CD4-positive, alpha-beta T cell (primary cell): ENCODE measurements around the gene HAPLN1. TPM values are rescaled to one million over a fixed set of nuclear protein-coding genes. Genes with fewer than 3 reads are reported as not detected.
A peak's percentile ranks its signal among the peaks of the same experiment; 100 is the strongest.

Experiments used
- ATAC-seq: fragments of 200-7000 bp; cut with Tn5 transposase; one replicate; pipeline ENCODE4 v1.10.0; 2022; ENCODE audit warnings: mild to moderate bottlenecking; ENCODE audit not compliant: poor library complexity
- CTCF ChIA-PET: fragments of 350-600 bp; sonication (Branson Sonifier 250); formaldehyde crosslinking; loops from one replicate; lab custom pipeline; 2021; ENCODE audit warnings: antibody characterized with exemption, inconsistent platforms; lab: Charles Lee
- POLR2A ChIA-PET: fragments of 350-600 bp; sonication (Branson Sonifier 250); formaldehyde crosslinking; loops from one replicate; lab custom pipeline; 2021; ENCODE audit warnings: antibody characterized with exemption, inconsistent platforms; lab: Charles Lee
- DNase-seq, 14 experiments: peaks; one replicate each; pipeline ENCODE4 v3.0.0-alpha.2; 2013 to 2020; ENCODE audit warnings: mixed read lengths in 2 of 14
- H3K27ac ChIP-seq, 2 donors: one replicate each; pipeline versions ENCODE4 v1.5.1 to v1.7.0; 2013; ENCODE audit warnings: low read length in 2 of 2, low read depth in 1 of 2, mild to moderate bottlenecking in 1 of 2
- H3K27me3 ChIP-seq, 2 experiments: 1 replicate in 1 of 2; 2 replicates in 1 of 2; pipeline versions ENCODE4 v1.6.1 to v1.7.0; 2013; ENCODE audit warnings: low read length in 2 of 2, control low read depth in 1 of 2, mild to moderate bottlenecking in 1 of 2, moderate library complexity in 1 of 2; ENCODE audit not compliant: insufficient read depth in 2 of 2, control insufficient read depth in 1 of 2
- H3K36me3 ChIP-seq: one replicate; pipeline ENCODE4 v1.6.1; 2013; ENCODE audit warnings: low read length, control low read depth; ENCODE audit not compliant: insufficient read depth
- H3K4me1 ChIP-seq: one replicate; pipeline ENCODE4 v1.6.1; 2013; ENCODE audit warnings: low read length, control low read depth; ENCODE audit not compliant: insufficient read depth
- H3K4me3 ChIP-seq: one replicate; pipeline ENCODE4 v1.5.1; 2013; ENCODE audit warnings: mild to moderate bottlenecking, low read length, moderate library complexity
- H3K9me3 ChIP-seq, 2 experiments: 1 replicate in 1 of 2; 2 replicates in 1 of 2; pipeline versions ENCODE4 v1.6.1 to v1.7.0; 2013; ENCODE audit warnings: low read length in 2 of 2, mild to moderate bottlenecking in 2 of 2, control low read depth in 1 of 2, moderate library complexity in 1 of 2; ENCODE audit not compliant: control insufficient read depth in 1 of 2, insufficient read depth in 1 of 2
- H3K27ac Mint-ChIP-seq: one replicate; pipeline ENCODE4 v1.8.0; 2020; ENCODE audit warnings: mixed read lengths
- H3K27me3 Mint-ChIP-seq: one replicate; pipeline ENCODE4 v1.8.0; 2021; ENCODE audit warnings: mixed read lengths
- H3K36me3 Mint-ChIP-seq: one replicate; pipeline ENCODE4 v1.8.0; 2021; ENCODE audit warnings: low read depth, mixed read lengths
- H3K4me1 Mint-ChIP-seq: one replicate; pipeline ENCODE4 v1.8.0; 2021; ENCODE audit warnings: low read depth, mixed read lengths
- H3K4me3 Mint-ChIP-seq: one replicate; pipeline ENCODE4 v1.8.0; 2020; ENCODE audit warnings: mild to moderate bottlenecking, mixed read lengths
- H3K9me3 Mint-ChIP-seq: one replicate; pipeline ENCODE4 v1.8.0; 2020; ENCODE audit warnings: mixed read lengths
- CTCF ChIP-seq: fragments of 200-600 bp; IDR thresholded peaks from one replicate; pipeline ENCODE4 v1.8.0; 2022; ENCODE audit warnings: antibody characterized with exemption, mild to moderate bottlenecking
- intact Hi-C, 2 experiments: fragments of 100-400 bp; cut with DNase I in 1 of 2; cut with micrococcal nuclease in 1 of 2; formaldehyde crosslinking; loops; one replicate each; pipeline versions ENCODE4 v1.15.1 to v1.9.0; 2023 to 2025; cut with DNase I, micrococcal nuclease
- total RNA-seq, 174 experiments: library from RNA in 2 of 174; stranded (reverse) in 2 of 174; gene quantifications; one replicate each; pipeline ENCODE4 v1.2.3 and lab custom pipeline; 2021 to 2026

HAPLN1 gene
- total RNA-seq, 2 experiments from 2014 or later, result not detected

GRCh38 chr5:83715236-83716065 is 5.2 kb downstream of the HAPLN1 start:
- no peaks in the 10 kb centered on the region for H3K9me3 ChIP-seq
- intact Hi-C loops, result loop anchor here in 1 of 2 experiments (10.0 kb wide), 1 partner anchor 1361 kb away; no protein-coding TSS in a partner anchor
- H3K36me3 ChIP-seq, result no peaks in the 10 kb centered on the region
- H3K27me3 ChIP-seq, result peaks cover 0 to 12% of the 10 kb centered on the region in 2 experiments
- ChIA-PET POLR2A (no interaction called here), CTCF (no interaction called here)
- Mint-ChIP-seq H3K4me3 (no peak overlapping the region), H3K9me3 (no peaks in the 10 kb centered on the region), H3K36me3 (no peaks in the 10 kb centered on the region), H3K27me3 (peaks cover 34% of the 10 kb centered on the region), H3K4me1 (no peaks in the 10 kb centered on the region), H3K27ac (no peak overlapping the region)
- no peaks in the 10 kb centered on the region for H3K4me1 ChIP-seq
- DNase-seq (no peak), ATAC-seq (no peak)
- no peak overlapping the region for H3K27ac ChIP-seq
- TF ChIP-seq CTCF, result no peak
- no peak overlapping the region for H3K4me3 ChIP-seq

- ChIA-PET CTCF (no interaction called here), POLR2A (no interaction called here)
- Histone ChIP-seq H3K27me3 (peaks cover 0 to 10% of the 10 kb centered on the region in 2 experiments), H3K4me1 (no peaks in the 10 kb centered on the region), H3K4me3 (no peak overlapping the region), H3K36me3 (no peaks in the 10 kb centered on the region), H3K9me3 (no peaks in the 10 kb centered on the region), H3K27ac (no peak overlapping the region)
- DNase-seq (no peak), ATAC-seq (no peak)
- intact Hi-C loops, result loop anchor here in 1 of 2 experiments (10.0 kb wide), 1 partner anchor 1360 kb away; no protein-coding TSS in a partner anchor
- H3K36me3 Mint-ChIP-seq, result no peaks in the 10 kb centered on the region
- no peaks in the 10 kb centered on the region for H3K4me1 Mint-ChIP-seq
- H3K9me3 Mint-ChIP-seq, result no peaks in the 10 kb centered on the region
- H3K27ac Mint-ChIP-seq, result no peak overlapping the region
- H3K4me3 Mint-ChIP-seq, result no peak overlapping the region
- peaks cover 33% of the 10 kb centered on the region for H3K27me3 Mint-ChIP-seq
- TF ChIP-seq CTCF, result no peak
Observed at GRCh38 chr5:83714810-83715209, 5.8 kb downstream of the HAPLN1 start.

- no peaks in the 10 kb centered on the region for H3K9me3 Mint-ChIP-seq
- no peaks in the 10 kb centered on the region for H3K9me3 ChIP-seq
- POLR2A ChIA-PET, result no interaction called here
- H3K36me3 ChIP-seq, result no peaks in the 10 kb centered on the region
- H3K27me3 Mint-ChIP-seq, result peaks cover 27% of the 10 kb centered on the region
- intact Hi-C loops, result loop anchor here in 1 of 2 experiments (10.0 kb wide), 1 partner anchor 1357 kb away; no protein-coding TSS in a partner anchor
- no peaks in the 10 kb centered on the region for H3K36me3 Mint-ChIP-seq
- peak; percentile 94 for TF ChIP-seq CTCF
- no peak overlapping the region for H3K4me3 Mint-ChIP-seq
- H3K4me3 ChIP-seq, result no peak overlapping the region
- no peak overlapping the region for H3K27ac Mint-ChIP-seq
- no peak for ATAC-seq
- no peaks in the 10 kb centered on the region for H3K4me1 ChIP-seq
- CTCF ChIA-PET, result interaction anchor here (1.5 kb wide), 1 partner anchor 62 kb away, joined by 3 read pairs; no protein-coding TSS in a partner anchor
- no peak overlapping the region for H3K27ac ChIP-seq
- no peaks in the 10 kb centered on the region for H3K4me1 Mint-ChIP-seq
- peak in 5 of 14 experiments; percentile 3 to 43 (median 37) for DNase-seq
- H3K27me3 ChIP-seq, result no peaks in the 10 kb centered on the region
Observed at GRCh38 chr5:83711982-83712601, 8.6 kb downstream of the HAPLN1 start.
